Large intestine (tissue), 3 donors: ENCODE measurements around the gene WNT2. TPM values are rescaled to one million over a fixed set of nuclear protein-coding genes. Genes with fewer than 3 reads are reported as not detected.

ENCODE experiments used
- DNase-seq, 2 donors: peaks; one replicate each; pipeline versions ENCODE4 v3.0.0 to v3.0.0-alpha.2; 2013
- H3K27ac ChIP-seq: one replicate; pipeline ENCODE4 v1.5.1; 2013; ENCODE audit warnings: low read length
- H3K27me3 ChIP-seq: 2 replicates; pipeline ENCODE4 v1.6.1; 2013; ENCODE audit warnings: low read length; ENCODE audit not compliant: control insufficient read depth, insufficient read depth
- H3K36me3 ChIP-seq: 2 replicates; pipeline ENCODE4 v1.6.1; 2013; ENCODE audit warnings: low read length; ENCODE audit not compliant: control insufficient read depth, insufficient read depth
- H3K4me1 ChIP-seq: one replicate; pipeline ENCODE4 v1.6.1; 2013; ENCODE audit warnings: low read length; ENCODE audit not compliant: control insufficient read depth, insufficient read depth
- H3K4me3 ChIP-seq: one replicate; pipeline ENCODE4 v1.5.1; 2013; ENCODE audit warnings: low read length
- H3K9me3 ChIP-seq: one replicate; pipeline ENCODE4 v1.6.1; 2013; ENCODE audit warnings: mild to moderate bottlenecking, low read depth, low read length, moderate library complexity; ENCODE audit not compliant: control insufficient read depth
- WGBS: methylation state at CpG from one replicate; pipeline ENCODE4 v1.1.5; 2013; ENCODE audit warnings: low lambda C conversion rate; ENCODE audit not compliant: insufficient coverage; 5-methylcytosine and 5-hydroxymethylcytosine counted together
- polyA plus RNA-seq: library from polyadenylated mRNA; unstranded; fragments of 120-200 nt; gene quantifications from one replicate; pipeline ENCODE4 v1.2.1, GENCODE V29; 2013

Gene WNT2
- polyA plus RNA-seq, 1 donor = 0.25 TPM

DNA sequence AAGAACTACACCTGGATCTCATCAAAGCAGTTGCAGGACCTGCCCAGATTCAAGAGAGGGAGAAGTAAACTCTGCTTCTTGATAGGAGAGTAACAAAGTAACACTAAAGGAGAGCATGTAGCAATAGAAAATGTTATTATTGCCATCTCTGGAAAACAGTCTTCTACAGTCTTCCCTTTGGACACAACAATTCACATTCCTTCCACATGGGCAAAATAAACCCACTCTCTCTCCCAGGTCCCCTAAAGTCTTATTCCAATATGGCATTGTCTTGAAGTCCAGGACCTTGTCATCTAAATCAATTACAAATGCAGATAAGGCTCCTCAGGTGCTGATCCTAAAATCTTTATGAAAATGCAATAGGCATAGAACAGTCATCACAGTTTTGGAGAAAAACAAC lies 10.3 kb upstream of the WNT2 start:
- no peak for DNase-seq
- H3K27ac ChIP-seq = no peak overlapping the region
- no peaks in the 10 kb centered on the region for H3K9me3 ChIP-seq
- peaks cover 14% of the 10 kb centered on the region for H3K27me3 ChIP-seq
- no peaks in the 10 kb centered on the region for H3K4me1 ChIP-seq
- H3K4me3 ChIP-seq = no peak overlapping the region
- no peaks in the 10 kb centered on the region for H3K36me3 ChIP-seq

DNA sequence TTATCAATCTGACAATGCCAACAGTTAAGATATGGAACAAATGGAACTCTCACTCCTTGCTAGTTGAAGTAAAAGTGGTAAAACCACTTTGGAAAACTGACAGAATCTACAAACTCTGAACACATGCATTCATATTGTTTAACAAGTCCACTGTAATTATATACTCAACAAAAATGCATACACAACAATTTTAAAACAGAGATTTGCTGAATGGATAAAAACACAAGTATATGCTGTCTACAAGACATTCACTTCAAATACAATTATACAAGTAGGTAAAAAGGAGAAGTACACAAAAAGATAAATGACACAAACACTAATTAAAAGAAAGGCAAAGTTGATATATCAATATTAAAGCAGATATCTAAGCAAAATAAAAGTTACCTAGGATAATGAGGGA lies 9.2 kb upstream of the WNT2 start:
- Histone ChIP-seq H3K27ac (no peak overlapping the region), H3K36me3 (no peaks in the 10 kb centered on the region), H3K4me3 (no peak overlapping the region), H3K27me3 (peaks cover 10% of the 10 kb centered on the region), H3K4me1 (no peaks in the 10 kb centered on the region), H3K9me3 (peaks cover 5% of the 10 kb centered on the region)
- no peak for DNase-seq

DNA sequence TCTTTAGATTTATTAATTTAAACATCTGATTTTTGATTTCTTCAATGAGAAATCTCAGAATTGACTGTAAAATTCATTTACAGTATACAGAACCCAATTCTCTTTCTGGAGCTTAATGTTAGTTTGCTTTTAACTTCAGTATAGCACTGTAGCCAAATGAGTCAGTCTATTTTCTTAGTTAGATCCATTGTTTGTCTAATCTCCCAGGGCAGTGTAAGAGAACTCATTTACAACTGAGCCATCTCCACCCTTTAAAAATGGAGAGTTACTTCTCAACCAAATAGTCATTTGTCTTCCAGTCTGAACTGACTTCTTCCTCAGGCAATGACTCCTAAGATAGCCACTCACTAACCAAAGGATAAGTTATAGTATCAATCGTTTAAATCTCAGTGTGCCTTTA lies 3.0 kb upstream of the WNT2 start:
- DNase-seq = no peak
- peaks cover 11% of the 10 kb centered on the region for H3K9me3 ChIP-seq
- peaks cover 8% of the 10 kb centered on the region for H3K4me1 ChIP-seq
- H3K27ac ChIP-seq = no peak overlapping the region
- peaks cover 49% of the 10 kb centered on the region for H3K27me3 ChIP-seq
- WGBS = no CpG with 5 or more reads among the region's 1 CpG
- no peaks in the 10 kb centered on the region for H3K36me3 ChIP-seq
- H3K4me3 ChIP-seq = no peak overlapping the region

DNA sequence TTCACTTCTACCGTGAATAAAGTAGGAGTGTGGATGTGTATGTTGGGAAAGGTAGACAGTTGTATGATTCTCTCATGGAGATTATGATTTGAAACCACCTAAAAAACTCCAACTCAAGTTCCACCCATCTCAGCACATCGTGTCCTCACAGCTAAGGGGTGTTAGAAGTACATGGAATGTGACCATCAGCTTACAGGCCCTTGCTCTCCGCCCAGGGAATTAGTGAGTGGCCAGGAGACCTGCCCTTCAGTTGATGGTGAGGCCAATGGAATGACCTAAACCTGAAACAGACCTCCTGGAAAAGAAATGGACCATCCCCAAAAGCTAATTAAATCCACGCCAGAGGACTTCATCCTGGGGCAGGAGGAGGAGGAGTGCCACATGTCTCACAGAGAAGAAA lies 2.1 kb upstream of the WNT2 start:
- peaks cover 11% of the 10 kb centered on the region for H3K9me3 ChIP-seq
- H3K36me3 ChIP-seq = no peaks in the 10 kb centered on the region
- WGBS = no CpG with 5 or more reads among the region's 4 CpGs
- H3K4me1 ChIP-seq = peaks cover 8% of the 10 kb centered on the region
- no peak overlapping the region for H3K4me3 ChIP-seq
- DNase-seq = no peak
- no peak overlapping the region for H3K27ac ChIP-seq
- H3K27me3 ChIP-seq = peaks cover 58% of the 10 kb centered on the region

DNA sequence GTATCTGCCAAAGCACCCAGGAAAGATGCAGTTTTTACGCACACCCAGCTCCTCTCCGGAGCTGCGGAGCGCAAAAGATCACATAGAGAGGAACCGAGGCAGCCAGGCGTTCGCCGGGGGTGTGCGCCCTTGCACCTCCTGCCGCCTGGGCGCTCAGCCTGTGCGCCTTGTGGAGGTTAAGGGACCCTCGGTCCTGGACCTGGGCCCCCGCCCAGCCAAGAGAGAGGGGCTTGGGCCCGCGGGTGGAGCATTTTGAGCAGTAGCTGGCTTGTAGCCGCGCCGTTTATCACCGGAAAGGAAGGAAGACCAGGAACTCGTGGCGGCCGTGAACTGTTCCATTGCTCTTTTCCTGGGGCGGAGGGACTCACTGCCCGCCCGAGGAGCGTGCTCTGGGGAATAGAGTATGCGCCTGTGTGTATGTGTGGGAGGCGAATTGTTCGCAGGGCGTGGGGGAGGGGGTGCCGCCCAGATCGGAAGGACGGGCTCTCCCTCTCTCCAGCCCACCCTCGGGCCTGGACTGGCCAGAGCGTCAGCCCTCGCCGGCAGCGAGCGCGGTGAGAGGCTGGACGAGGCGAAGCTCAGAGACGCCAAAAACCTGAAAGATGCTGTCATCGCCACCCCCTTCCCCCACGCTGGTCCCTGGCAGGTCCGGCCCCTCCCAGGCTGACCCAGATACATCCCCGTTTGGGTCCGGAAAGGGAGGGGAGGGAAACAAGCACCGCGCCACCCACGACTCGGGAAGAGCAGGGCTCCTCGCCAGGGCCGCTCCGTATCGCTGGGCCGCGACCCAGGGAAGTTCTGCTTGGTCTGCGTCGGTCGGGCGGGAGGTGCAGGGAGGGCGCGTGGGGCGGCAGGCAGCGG lies 1.2 kb upstream of the WNT2 start:
- DNase-seq = peak in 1 of 2 donors; percentile 31
- H3K9me3 ChIP-seq = peaks cover 11% of the 10 kb centered on the region
- peak overlapping the region; percentile 32 for H3K4me3 ChIP-seq
- no peaks in the 10 kb centered on the region for H3K36me3 ChIP-seq
- peaks cover 59% of the 10 kb centered on the region for H3K27me3 ChIP-seq
- H3K4me1 ChIP-seq = peaks cover 8% of the 10 kb centered on the region
- H3K27ac ChIP-seq = no peak overlapping the region
- no CpG with 5 or more reads among the region's 67 CpGs for WGBS

- peak in 1 of 2 donors; percentile 32 for DNase-seq
- H3K36me3 ChIP-seq = no peaks in the 10 kb centered on the region
- WGBS = no CpG with 5 or more reads among the region's 25 CpGs
- H3K27me3 ChIP-seq = peaks cover 59% of the 10 kb centered on the region
- no peak overlapping the region for H3K27ac ChIP-seq
- H3K4me1 ChIP-seq = peaks cover 8% of the 10 kb centered on the region
- H3K4me3 ChIP-seq = peak overlapping the region; percentile 2
- H3K9me3 ChIP-seq = peaks cover 11% of the 10 kb centered on the region
Measured at GRCh38 chr7:117323305-117323850, 520 bp upstream of the WNT2 start.

DNA sequence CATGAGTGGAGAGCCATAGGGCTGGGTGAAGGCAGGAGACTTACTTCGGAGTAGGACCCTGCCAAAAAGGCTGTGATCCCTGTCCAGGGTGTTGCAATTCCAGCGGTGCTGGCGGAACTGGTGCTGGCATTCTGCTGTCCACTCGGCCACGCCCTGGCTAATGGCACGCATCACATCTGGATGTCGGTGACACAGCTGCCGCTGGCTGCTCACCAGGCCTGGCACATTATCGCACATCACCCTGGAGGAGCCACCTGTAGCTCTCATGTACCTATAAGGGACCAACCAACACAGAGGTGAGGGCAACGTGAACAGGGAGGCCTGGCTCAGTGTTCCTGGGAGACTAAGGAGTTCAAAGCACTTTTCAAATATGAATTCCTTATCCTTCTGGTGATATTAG lies 2.3 kb downstream of the WNT2 start:
- Histone ChIP-seq H3K27me3 (peaks cover 59% of the 10 kb centered on the region), H3K4me1 (peaks cover 8% of the 10 kb centered on the region), H3K27ac (no peak overlapping the region), H3K4me3 (no peak overlapping the region), H3K36me3 (no peaks in the 10 kb centered on the region), H3K9me3 (peaks cover 6% of the 10 kb centered on the region)
- WGBS = no CpG with 5 or more reads among the region's 10 CpGs
- DNase-seq = no peak

DNA sequence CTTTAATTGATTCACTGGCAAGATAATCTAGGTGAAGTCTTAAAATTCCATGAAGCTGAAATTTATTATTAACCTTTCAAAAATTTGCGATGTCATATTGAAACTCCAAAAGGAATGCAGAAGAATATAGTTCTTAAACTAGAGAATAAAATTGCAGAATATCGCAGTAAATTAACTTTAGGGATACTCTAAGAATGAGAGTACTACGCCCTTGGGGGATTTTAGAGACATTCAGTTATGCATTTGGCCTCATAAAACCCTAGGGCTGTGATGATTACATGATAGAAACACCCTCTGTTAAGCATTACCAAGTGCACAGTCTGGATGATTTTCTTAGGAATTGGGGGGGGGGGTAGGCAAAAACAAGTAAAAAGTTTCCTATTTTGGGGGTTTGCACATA lies 3.7 kb downstream of the WNT2 start:
- no peaks in the 10 kb centered on the region for H3K36me3 ChIP-seq
- H3K4me3 ChIP-seq = no peak overlapping the region
- DNase-seq = no peak
- H3K27ac ChIP-seq = no peak overlapping the region
- H3K9me3 ChIP-seq = peaks cover 4% of the 10 kb centered on the region
- WGBS = 88% methylated on average over 1 of the region's 3 CpGs
- peaks cover 7% of the 10 kb centered on the region for H3K4me1 ChIP-seq
- H3K27me3 ChIP-seq = peaks cover 46% of the 10 kb centered on the region

GRCh38 chr7:117313582-117313981 lies 9.3 kb downstream of the WNT2 start:
- no peaks in the 10 kb centered on the region for H3K36me3 ChIP-seq
- no peaks in the 10 kb centered on the region for H3K9me3 ChIP-seq
- no peak overlapping the region for H3K27ac ChIP-seq
- H3K4me3 ChIP-seq = no peak overlapping the region
- no peaks in the 10 kb centered on the region for H3K4me1 ChIP-seq
- DNase-seq = peak in 1 of 2 donors; percentile 19
- no peaks in the 10 kb centered on the region for H3K27me3 ChIP-seq

- Histone ChIP-seq H3K4me1 (no peaks in the 10 kb centered on the region), H3K27me3 (no peaks in the 10 kb centered on the region), H3K27ac (no peak overlapping the region), H3K9me3 (no peaks in the 10 kb centered on the region), H3K36me3 (no peaks in the 10 kb centered on the region), H3K4me3 (no peak overlapping the region)
- DNase-seq = no peak
- WGBS = 79% methylated on average over 2 of the region's 5 CpGs
Measured at GRCh38 chr7:117312593-117313580, 10.0 kb downstream of the WNT2 start.
